Tibial artery (tissue), 4 donors: ENCODE data around the gene RRP1.

Experiments
- DNase-seq, 2 donors: peaks; one replicate each; pipeline ENCODE4 v3.0.0-alpha.2; 2019
- H3K27ac ChIP-seq, 2 donors: fragments of 200-600 bp; sonication (generic) in 1 of 2; 1 replicate in 1 of 2; 2 replicates in 1 of 2; pipeline ENCODE4 v1.5.1; 2018 to 2019; ENCODE audit warnings: mild to moderate bottlenecking in 1 of 2
- H3K27me3 ChIP-seq, 2 donors: fragments of 200-600 bp; sonication (generic) in 1 of 2; one replicate each; pipeline versions ENCODE4 v1.5.1 to v1.6.0; 2016 to 2019
- H3K36me3 ChIP-seq, 3 donors: fragments of 200-600 bp; sonication (generic) in 2 of 3; one replicate each; pipeline ENCODE4 v1.5.1; 2016 to 2019; ENCODE audit warnings: mild to moderate bottlenecking in 2 of 3
- H3K4me1 ChIP-seq, 4 donors: fragments of 200-600 bp; sonication (generic) in 2 of 4; 1 replicate in 3 of 4; 2 replicates in 1 of 4; pipeline ENCODE4 v1.5.1; 2016 to 2019
- H3K4me3 ChIP-seq, 2 donors: fragments of 200-600 bp; sonication (generic) in 1 of 2; 1 replicate in 1 of 2; 2 replicates in 1 of 2; pipeline ENCODE4 v1.5.1; 2018 to 2019; ENCODE audit warnings: mild to moderate bottlenecking in 2 of 2
- H3K9me3 ChIP-seq, 3 donors: fragments of 200-600 bp; sonication (generic) in 1 of 3; one replicate each; pipeline ENCODE4 v1.5.1; 2016 to 2019
- intact Hi-C: fragments of 100-400 bp; cut with DNase I; formaldehyde crosslinking; loops from one replicate; pipeline ENCODE4 v1.15.0; 2023; ENCODE audit warnings: low total_unique reads
- TF ChIP-seq, protein P1 (sequence below), 2 experiments: fragments of 200-600 bp in 1 of 2; fragments of 450-650 bp in 1 of 2; IDR thresholded peaks; one replicate each; pipeline ENCODE4 v1.5.1; 2017 to 2019; ENCODE audit warnings: antibody characterized with exemption in 2 of 2, mild to moderate bottlenecking in 1 of 2, moderate library complexity in 1 of 2

Gene RRP1

DNA sequence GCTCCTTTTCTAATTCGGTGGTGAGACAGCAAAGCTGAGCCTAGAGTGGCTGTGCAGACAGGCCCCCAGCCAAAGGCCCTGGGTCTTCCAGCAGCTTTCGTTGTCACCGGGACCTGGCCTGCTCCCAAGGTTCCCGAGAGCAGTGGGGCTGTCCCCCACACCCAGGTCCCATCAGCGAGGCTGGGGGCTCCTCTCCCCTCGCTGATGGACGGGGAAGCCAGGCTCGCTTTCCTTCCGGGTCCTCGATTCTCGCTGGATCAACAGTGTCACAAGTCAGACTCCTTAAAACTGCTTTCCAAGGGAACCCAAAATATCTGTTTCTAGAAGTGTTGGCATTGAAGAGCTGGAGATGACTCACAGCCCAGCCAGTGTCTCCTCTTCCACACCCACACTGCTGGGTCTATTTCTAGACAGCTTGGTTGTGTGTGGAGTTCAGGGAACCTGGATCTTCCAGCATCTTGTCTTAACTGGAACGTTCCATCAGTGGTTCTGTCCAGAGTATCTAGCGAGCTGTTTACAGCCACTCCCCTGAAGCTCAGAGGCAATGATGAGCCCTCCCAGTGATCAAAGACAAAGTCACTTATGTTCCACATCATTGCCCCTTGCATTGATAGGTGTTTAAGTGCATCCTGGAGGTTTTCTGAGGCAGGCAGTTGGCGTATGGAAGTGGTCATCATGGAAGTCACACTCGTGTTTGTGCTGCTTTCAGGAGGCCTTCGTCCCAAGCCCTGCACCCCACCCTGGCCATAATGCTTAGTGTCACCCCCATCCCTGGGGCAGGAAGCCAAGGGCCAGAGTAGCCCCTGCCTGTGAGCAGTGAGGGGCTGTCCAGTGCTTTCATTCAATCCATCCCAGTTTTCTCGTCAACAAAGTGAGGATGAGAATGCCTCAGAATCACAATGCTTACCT lies 35.2 kb downstream of the RRP1 start:
- no peaks in the 10 kb centered on the region for H3K4me1 ChIP-seq
- TF ChIP-seq, protein P1, sequence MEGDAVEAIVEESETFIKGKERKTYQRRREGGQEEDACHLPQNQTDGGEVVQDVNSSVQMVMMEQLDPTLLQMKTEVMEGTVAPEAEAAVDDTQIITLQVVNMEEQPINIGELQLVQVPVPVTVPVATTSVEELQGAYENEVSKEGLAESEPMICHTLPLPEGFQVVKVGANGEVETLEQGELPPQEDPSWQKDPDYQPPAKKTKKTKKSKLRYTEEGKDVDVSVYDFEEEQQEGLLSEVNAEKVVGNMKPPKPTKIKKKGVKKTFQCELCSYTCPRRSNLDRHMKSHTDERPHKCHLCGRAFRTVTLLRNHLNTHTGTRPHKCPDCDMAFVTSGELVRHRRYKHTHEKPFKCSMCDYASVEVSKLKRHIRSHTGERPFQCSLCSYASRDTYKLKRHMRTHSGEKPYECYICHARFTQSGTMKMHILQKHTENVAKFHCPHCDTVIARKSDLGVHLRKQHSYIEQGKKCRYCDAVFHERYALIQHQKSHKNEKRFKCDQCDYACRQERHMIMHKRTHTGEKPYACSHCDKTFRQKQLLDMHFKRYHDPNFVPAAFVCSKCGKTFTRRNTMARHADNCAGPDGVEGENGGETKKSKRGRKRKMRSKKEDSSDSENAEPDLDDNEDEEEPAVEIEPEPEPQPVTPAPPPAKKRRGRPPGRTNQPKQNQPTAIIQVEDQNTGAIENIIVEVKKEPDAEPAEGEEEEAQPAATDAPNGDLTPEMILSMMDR (IDR thresholded peaks at IDR 0.05) = no peak
- H3K4me3 ChIP-seq = no peak overlapping the region
- H3K27ac ChIP-seq = peak overlapping the region in 1 of 2 donors; percentile 39
- no peaks in the 10 kb centered on the region for H3K36me3 ChIP-seq
- no peaks in the 10 kb centered on the region for H3K9me3 ChIP-seq
- DNase-seq = no peak
- H3K27me3 ChIP-seq = peaks cover 0 to 30% of the 10 kb centered on the region in 2 donors
- intact Hi-C loops = loop anchor here (10.0 kb wide), 1 partner anchor 60 kb away; no protein-coding TSS in a partner anchor

DNA sequence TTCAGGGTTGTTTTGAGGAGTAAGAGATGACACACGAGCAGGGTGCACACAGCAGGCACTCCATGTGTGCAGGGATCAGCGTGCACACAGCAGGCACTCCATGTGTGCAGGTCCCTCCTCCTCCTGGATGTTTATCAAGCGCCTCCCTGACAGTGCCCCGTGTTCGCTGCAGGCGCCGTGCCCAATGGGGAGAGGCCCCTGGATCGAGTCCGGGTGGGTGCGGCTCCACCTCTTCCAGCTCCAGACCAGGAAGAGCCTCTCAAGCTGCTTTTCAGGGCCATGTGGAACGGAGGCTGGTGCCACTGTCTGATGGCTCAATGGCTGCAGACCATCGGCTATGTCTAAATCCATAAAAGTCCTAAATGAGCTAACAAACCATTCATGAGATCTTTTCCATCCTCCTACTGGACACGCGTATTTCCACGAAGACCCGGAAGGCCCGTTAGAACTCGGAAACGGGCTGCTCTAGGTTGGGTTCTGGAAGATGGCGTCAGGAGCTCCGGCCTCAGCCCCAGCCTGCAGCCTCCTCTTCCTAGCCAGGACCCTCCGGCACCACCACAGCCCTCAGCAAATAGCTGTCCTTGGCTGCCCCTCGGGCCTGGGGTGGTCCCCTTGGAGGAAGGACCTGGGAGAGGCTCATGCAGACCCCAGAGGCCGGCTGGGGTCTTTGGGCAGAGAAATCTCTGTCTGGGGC lies 36.0 kb downstream of the RRP1 start:
- Histone ChIP-seq H3K4me3 (no peak overlapping the region), H3K27me3 (peaks cover 0 to 38% of the 10 kb centered on the region in 2 donors), H3K4me1 (no peaks in the 10 kb centered on the region), H3K9me3 (no peaks in the 10 kb centered on the region), H3K36me3 (no peaks in the 10 kb centered on the region), H3K27ac (no peak overlapping the region)
- intact Hi-C loops = loop anchor here (10.0 kb wide), 1 partner anchor 59 kb away; no protein-coding TSS in a partner anchor
- DNase-seq = no peak
- TF ChIP-seq, protein P1 (IDR thresholded peaks at IDR 0.05) = no peak

DNA sequence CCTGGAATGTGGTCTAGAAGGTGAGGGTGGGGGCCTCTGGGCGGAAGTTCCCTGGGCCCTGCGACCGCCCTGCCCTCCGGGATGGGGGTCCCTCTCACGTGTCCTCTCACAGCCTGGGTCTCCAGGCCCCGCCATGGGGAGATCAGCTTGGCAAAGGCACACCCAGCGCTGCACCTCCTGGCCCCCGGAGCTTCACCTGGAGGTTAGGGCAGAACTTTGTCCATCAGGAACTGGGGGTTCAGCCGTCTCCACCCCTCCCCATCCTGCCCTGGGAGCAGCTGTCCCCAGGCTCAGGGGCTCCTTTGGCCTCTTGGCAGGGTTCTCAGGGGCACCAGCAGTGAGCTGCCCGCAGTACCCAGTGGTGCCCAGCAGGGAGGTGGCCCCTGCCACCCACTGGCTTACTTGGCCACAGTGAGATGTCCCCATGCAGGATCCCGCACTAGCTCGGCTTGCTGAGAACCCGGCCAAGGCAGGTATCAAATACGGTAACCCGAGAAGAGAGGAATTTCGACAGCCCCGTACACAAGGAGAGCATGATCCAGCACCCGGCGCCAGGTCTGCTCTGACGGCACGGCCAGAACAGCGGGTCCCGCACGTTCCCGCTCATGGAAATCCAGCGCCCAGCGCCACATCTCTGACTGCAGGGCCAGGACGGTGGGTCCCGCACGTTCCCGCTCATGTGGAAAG lies 36.7 kb downstream of the RRP1 start:
- Histone ChIP-seq H3K4me1 (no peaks in the 10 kb centered on the region), H3K9me3 (no peaks in the 10 kb centered on the region), H3K27me3 (peaks cover 0 to 43% of the 10 kb centered on the region in 2 donors), H3K27ac (no peak overlapping the region), H3K36me3 (no peaks in the 10 kb centered on the region), H3K4me3 (no peak overlapping the region)
- TF ChIP-seq, protein P1 (IDR thresholded peaks at IDR 0.05) = no peak
- intact Hi-C loops = loop anchor here (10.0 kb wide), 1 partner anchor 59 kb away; no protein-coding TSS in a partner anchor
- no peak for DNase-seq

DNA sequence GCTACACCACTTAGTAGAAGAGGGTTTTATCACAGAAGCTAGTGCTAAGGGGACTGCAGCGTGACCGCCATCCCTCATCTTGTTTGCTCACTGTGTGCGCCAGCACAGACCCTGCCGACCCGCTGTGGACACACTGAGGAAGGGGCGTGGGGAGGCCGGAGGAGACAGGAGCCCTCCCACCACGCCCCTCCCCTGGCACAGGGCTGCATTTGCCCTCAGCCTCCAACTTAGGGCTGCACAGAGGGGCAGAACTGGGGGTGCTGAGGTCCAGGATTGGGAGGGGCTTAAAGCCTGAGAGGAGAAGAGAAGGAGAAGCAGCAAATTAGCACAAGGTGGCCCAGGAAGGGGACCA lies 37.2 kb downstream of the RRP1 start:
- peaks cover 0 to 48% of the 10 kb centered on the region in 2 donors for H3K27me3 ChIP-seq
- intact Hi-C loops = loop anchor here (10.0 kb wide), 1 partner anchor 58 kb away; no protein-coding TSS in a partner anchor
- no peak overlapping the region for H3K4me3 ChIP-seq
- H3K36me3 ChIP-seq = no peaks in the 10 kb centered on the region
- no peak for DNase-seq
- H3K27ac ChIP-seq = no peak overlapping the region
- no peaks in the 10 kb centered on the region for H3K9me3 ChIP-seq
- no peaks in the 10 kb centered on the region for H3K4me1 ChIP-seq
- TF ChIP-seq, protein P1 (IDR thresholded peaks at IDR 0.05) = no peak

DNA sequence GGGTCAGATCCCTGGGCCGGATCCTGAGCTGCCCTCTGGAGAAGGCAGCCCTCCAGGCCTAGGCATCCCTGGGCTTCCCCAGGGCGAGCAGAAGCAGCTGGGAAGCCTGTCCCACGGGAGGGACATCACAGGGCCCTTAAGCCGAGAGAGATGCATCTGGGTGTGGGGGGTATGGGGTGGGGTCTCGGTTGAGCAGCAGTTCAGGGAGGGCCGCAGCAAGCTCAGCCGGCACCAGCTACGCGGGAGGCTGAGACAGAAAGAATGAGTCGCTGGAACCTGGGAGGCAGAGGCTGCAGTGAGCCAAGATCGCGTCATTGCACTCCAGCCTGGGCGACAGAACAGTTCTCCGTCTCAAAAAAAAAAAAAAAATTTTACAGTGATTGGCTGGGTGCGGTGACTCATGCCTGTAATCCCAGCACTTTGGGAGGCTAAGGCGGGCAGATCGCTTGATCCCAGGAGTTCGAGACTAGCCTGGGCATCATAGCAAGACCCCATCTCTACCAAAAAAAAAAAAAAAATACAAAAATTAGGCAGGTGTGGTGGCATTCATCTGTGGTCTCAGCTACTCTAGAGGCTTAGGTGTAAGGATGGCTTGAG lies 37.7 kb downstream of the RRP1 start:
- TF ChIP-seq, protein P1 (IDR thresholded peaks at IDR 0.05) = no peak
- Histone ChIP-seq H3K4me1 (no peaks in the 10 kb centered on the region), H3K27ac (no peak overlapping the region), H3K27me3 (peaks cover 0 to 51% of the 10 kb centered on the region in 2 donors), H3K36me3 (no peaks in the 10 kb centered on the region), H3K4me3 (no peak overlapping the region), H3K9me3 (no peaks in the 10 kb centered on the region)
- intact Hi-C loops = loop anchor here (10.0 kb wide), 1 partner anchor 58 kb away; no protein-coding TSS in a partner anchor
- no peak for DNase-seq
